Lower leg skin (tissue), 3 donors: ENCODE measurements around the gene BMP8B.

ENCODE experiments used
- POLR2A ChIP-seq, 2 donors: fragments of 450-650 bp; IDR thresholded peaks; one replicate each; pipeline ENCODE4 v1.6.1; 2016 to 2017; ENCODE audit warnings: antibody characterized with exemption in 2 of 2, mild to moderate bottlenecking in 1 of 2, moderate library complexity in 1 of 2
- TF ChIP-seq, protein P1 (sequence below), 3 donors: fragments of 450-650 bp; IDR thresholded peaks; one replicate each; pipeline ENCODE4 v1.5.1; 2016; ENCODE audit warnings: antibody characterized with exemption in 3 of 3, mild to moderate bottlenecking in 3 of 3, moderate library complexity in 2 of 3

- TF ChIP-seq, protein P1, sequence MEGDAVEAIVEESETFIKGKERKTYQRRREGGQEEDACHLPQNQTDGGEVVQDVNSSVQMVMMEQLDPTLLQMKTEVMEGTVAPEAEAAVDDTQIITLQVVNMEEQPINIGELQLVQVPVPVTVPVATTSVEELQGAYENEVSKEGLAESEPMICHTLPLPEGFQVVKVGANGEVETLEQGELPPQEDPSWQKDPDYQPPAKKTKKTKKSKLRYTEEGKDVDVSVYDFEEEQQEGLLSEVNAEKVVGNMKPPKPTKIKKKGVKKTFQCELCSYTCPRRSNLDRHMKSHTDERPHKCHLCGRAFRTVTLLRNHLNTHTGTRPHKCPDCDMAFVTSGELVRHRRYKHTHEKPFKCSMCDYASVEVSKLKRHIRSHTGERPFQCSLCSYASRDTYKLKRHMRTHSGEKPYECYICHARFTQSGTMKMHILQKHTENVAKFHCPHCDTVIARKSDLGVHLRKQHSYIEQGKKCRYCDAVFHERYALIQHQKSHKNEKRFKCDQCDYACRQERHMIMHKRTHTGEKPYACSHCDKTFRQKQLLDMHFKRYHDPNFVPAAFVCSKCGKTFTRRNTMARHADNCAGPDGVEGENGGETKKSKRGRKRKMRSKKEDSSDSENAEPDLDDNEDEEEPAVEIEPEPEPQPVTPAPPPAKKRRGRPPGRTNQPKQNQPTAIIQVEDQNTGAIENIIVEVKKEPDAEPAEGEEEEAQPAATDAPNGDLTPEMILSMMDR (IDR thresholded peaks at IDR 0.05), result no peak
- TF ChIP-seq POLR2A (IDR thresholded peaks at IDR 0.05), result no peak
These were observed 60.7 kb downstream of the BMP8B start for GRCh38 chr1:39727932-39728317.
